Measurements from ENCODE around the gene JAKMIP1. TPM values are rescaled to one million over a fixed set of nuclear protein-coding genes. Genes with fewer than 3 reads are reported as not detected.

JAKMIP1 gene
- polyA plus RNA-seq, 3 donors: 0.08 TPM; not detected in 2

DNA sequence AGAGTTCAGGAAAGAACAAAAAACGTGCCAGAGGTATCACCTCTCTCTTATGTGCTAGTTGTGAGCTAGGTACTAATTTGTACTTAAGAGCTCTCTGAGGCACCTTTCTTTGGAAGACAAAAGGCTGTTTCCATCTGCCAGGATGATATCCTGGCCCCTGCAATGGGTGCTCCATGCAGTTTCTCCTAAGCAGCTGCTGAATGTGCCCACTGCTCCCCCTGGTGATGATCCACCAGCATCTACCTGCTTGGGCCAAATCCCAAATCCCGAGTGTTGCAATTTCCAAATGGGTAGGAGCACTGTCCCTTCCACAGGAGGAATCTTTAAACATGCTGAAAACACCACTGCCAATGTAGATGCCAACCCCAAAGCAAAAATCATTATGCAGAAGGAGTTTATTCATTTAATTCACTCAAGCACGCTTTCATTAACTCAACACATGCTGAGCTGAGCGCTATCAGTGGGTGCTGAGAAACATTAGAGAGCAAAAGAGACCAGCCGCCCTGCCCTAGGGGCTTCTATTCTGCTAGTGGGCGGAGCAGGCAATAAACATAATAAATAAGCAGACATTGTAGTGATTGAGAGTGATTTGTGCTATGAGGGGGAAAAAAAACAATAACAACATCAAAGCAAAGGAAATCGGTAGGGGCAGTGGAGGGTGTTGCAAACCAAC, 112.5 kb downstream of the JAKMIP1 start:
- H3K9ac ChIP-seq (ENCODE audit: insufficient read depth, low read length, poor library complexity, severe bottlenecking): no peak overlapping the region
- intact Hi-C loops (cut with micrococcal nuclease): no loop called here
- Mint-ChIP-seq H3K9me3 (no peaks in the 10 kb centered on the region), H3K4me3 (no peak overlapping the region), H3K36me3 (no peaks in the 10 kb centered on the region), H3K27me3 (ENCODE audit: low read depth in 3 of 3) (peaks cover 0 to 6% (median 1%) of the 10 kb centered on the region in 3 donors), H3K4me1 (no peaks in the 10 kb centered on the region), H3K27ac (no peak overlapping the region)
- no peaks in the 10 kb centered on the region for H3K27me3 ChIP-seq (ENCODE audit: control insufficient read depth in 2 of 2, insufficient read depth in 2 of 2, low read length in 2 of 2)
- no peak overlapping the region for H3K27ac ChIP-seq (ENCODE audit: low read depth in 1 of 2, low read length in 2 of 2)
- H2AFZ ChIP-seq (ENCODE audit: insufficient read depth, low read depth, low read length, poor library complexity, severe bottlenecking): no peak overlapping the region
- no peaks in the 10 kb centered on the region for H4K20me1 ChIP-seq (ENCODE audit: insufficient read depth, low read length)
- WGBS (ENCODE audit: insufficient coverage): 0% methylated on average over 1 of the region's 7 CpGs
- no peak overlapping the region for H3K4me2 ChIP-seq (replicated peaks; ENCODE audit: extremely low read depth, low read length, poor library complexity, severe bottlenecking)
- TF ChIP-seq, protein P1, sequence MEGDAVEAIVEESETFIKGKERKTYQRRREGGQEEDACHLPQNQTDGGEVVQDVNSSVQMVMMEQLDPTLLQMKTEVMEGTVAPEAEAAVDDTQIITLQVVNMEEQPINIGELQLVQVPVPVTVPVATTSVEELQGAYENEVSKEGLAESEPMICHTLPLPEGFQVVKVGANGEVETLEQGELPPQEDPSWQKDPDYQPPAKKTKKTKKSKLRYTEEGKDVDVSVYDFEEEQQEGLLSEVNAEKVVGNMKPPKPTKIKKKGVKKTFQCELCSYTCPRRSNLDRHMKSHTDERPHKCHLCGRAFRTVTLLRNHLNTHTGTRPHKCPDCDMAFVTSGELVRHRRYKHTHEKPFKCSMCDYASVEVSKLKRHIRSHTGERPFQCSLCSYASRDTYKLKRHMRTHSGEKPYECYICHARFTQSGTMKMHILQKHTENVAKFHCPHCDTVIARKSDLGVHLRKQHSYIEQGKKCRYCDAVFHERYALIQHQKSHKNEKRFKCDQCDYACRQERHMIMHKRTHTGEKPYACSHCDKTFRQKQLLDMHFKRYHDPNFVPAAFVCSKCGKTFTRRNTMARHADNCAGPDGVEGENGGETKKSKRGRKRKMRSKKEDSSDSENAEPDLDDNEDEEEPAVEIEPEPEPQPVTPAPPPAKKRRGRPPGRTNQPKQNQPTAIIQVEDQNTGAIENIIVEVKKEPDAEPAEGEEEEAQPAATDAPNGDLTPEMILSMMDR (IDR thresholded peaks at IDR 0.05): no peak
- no peaks in the 10 kb centered on the region for H3K9me3 ChIP-seq (replicated peaks in 1 of 2; ENCODE audit: control insufficient read depth in 1 of 2, insufficient read depth in 1 of 2, low read length in 2 of 2)
- no peaks in the 10 kb centered on the region for H3K36me3 ChIP-seq (replicated peaks in 1 of 2; ENCODE audit: control insufficient read depth in 1 of 2, insufficient read depth in 2 of 2, low read length in 2 of 2)
- H3K79me2 ChIP-seq (ENCODE audit: insufficient read depth, low read length): no peaks in the 10 kb centered on the region
- H3K4me1 ChIP-seq (ENCODE audit: control insufficient read depth in 1 of 2, insufficient read depth in 2 of 2, low read length in 2 of 2): no peaks in the 10 kb centered on the region
- no peak for DNase-seq
- no peak overlapping the region for H3K4me3 ChIP-seq (replicated peaks in 1 of 3; ENCODE audit: low read depth in 2 of 3, low read length in 3 of 3)

- Mint-ChIP-seq H3K27ac (no peak overlapping the region), H3K9me3 (no peaks in the 10 kb centered on the region), H3K27me3 (ENCODE audit: low read depth in 3 of 3) (peaks cover 0 to 3% (median 1%) of the 10 kb centered on the region in 3 donors), H3K4me3 (no peak overlapping the region), H3K4me1 (no peaks in the 10 kb centered on the region), H3K36me3 (no peaks in the 10 kb centered on the region)
- Histone ChIP-seq H3K9ac (ENCODE audit: insufficient read depth, low read length, poor library complexity, severe bottlenecking) (no peak overlapping the region), H3K27me3 (ENCODE audit: control insufficient read depth in 2 of 2, insufficient read depth in 2 of 2, low read length in 2 of 2) (no peaks in the 10 kb centered on the region), H3K4me2 (replicated peaks; ENCODE audit: extremely low read depth, low read length, poor library complexity, severe bottlenecking) (no peak overlapping the region), H4K20me1 (ENCODE audit: insufficient read depth, low read length) (no peaks in the 10 kb centered on the region), H3K4me1 (ENCODE audit: control insufficient read depth in 1 of 2, insufficient read depth in 2 of 2, low read length in 2 of 2) (no peaks in the 10 kb centered on the region), H3K79me2 (ENCODE audit: insufficient read depth, low read length) (no peaks in the 10 kb centered on the region), H2AFZ (ENCODE audit: insufficient read depth, low read depth, low read length, poor library complexity, severe bottlenecking) (no peak overlapping the region), H3K9me3 (replicated peaks in 1 of 2; ENCODE audit: control insufficient read depth in 1 of 2, insufficient read depth in 1 of 2, low read length in 2 of 2) (no peaks in the 10 kb centered on the region), H3K27ac (ENCODE audit: low read depth in 1 of 2, low read length in 2 of 2) (no peak overlapping the region), H3K36me3 (replicated peaks in 1 of 2; ENCODE audit: control insufficient read depth in 1 of 2, insufficient read depth in 2 of 2, low read length in 2 of 2) (no peaks in the 10 kb centered on the region), H3K4me3 (replicated peaks in 1 of 3; ENCODE audit: low read depth in 2 of 3, low read length in 3 of 3) (no peak overlapping the region)
- WGBS (ENCODE audit: insufficient coverage): no CpG with 5 or more reads among the region's 3 CpGs
- DNase-seq: no peak
- intact Hi-C loops (cut with micrococcal nuclease): no loop called here
- TF ChIP-seq, protein P1 (IDR thresholded peaks at IDR 0.05): no peak
These were observed 113.5 kb downstream of the JAKMIP1 start for GRCh38 chr4:6086846-6087245.

Measured in CD14-positive monocyte (primary cell).